Central memory CD8-positive, alpha-beta T cell (primary cell): Measurements from ENCODE around the gene TM9SF1.
A peak's percentile ranks its signal among the peaks of the same experiment; 100 is the strongest.

Source experiments
- ATAC-seq: fragments of 150-1000 bp; cut with Tn5 transposase; replicated peaks from 2 replicates; pipeline ENCODE4 v1.10.0; 2022; ENCODE audit warnings: mild to moderate bottlenecking, moderate FRiP score, moderate number of reproducible peaks; ENCODE audit not compliant: poor library complexity, severe bottlenecking; ENCODE audit errors: extremely low read depth
- DNase-seq, 2 donors: peaks; one replicate each; pipeline ENCODE4 v3.0.0; 2021; ENCODE audit warnings: low spot score in 2 of 2
- H3K27ac Mint-ChIP-seq: one replicate; pipeline ENCODE4 v1.8.0; 2022; ENCODE audit warnings: low read depth, mild to moderate bottlenecking, moderate library complexity, mixed read lengths
- H3K27me3 Mint-ChIP-seq: one replicate; pipeline ENCODE4 v1.8.0; 2022; ENCODE audit warnings: mixed read lengths
- H3K36me3 Mint-ChIP-seq: one replicate; pipeline ENCODE4 v1.8.0; 2022; ENCODE audit warnings: mild to moderate bottlenecking, moderate library complexity, mixed read lengths; ENCODE audit not compliant: insufficient read depth
- H3K4me1 Mint-ChIP-seq: one replicate; pipeline ENCODE4 v1.8.0; 2022; ENCODE audit warnings: mixed read lengths
- H3K4me3 Mint-ChIP-seq: one replicate; pipeline ENCODE4 v1.8.0; 2022; ENCODE audit warnings: mild to moderate bottlenecking, moderate library complexity, mixed read lengths
- H3K9me3 Mint-ChIP-seq: one replicate; pipeline ENCODE4 v1.8.0; 2022; ENCODE audit warnings: mixed read lengths

The TM9SF1 gene, protein sequence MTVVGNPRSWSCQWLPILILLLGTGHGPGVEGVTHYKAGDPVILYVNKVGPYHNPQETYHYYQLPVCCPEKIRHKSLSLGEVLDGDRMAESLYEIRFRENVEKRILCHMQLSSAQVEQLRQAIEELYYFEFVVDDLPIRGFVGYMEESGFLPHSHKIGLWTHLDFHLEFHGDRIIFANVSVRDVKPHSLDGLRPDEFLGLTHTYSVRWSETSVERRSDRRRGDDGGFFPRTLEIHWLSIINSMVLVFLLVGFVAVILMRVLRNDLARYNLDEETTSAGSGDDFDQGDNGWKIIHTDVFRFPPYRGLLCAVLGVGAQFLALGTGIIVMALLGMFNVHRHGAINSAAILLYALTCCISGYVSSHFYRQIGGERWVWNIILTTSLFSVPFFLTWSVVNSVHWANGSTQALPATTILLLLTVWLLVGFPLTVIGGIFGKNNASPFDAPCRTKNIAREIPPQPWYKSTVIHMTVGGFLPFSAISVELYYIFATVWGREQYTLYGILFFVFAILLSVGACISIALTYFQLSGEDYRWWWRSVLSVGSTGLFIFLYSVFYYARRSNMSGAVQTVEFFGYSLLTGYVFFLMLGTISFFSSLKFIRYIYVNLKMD

GRCh38 chr14:24195186-24196070 lies at the start of gene TM9SF1:
Gene TM9SF1, minus strand, starts transcription at chr14:24195441. Its CDS starts 422 bp downstream, at chr14:24195019.
- peaks cover 57% of the 10 kb centered on the region for H3K4me1 Mint-ChIP-seq
- peak; percentile 89 for ATAC-seq

GRCh38 chr14:24243336-24243836 lies 48.1 kb upstream of the TM9SF1 start:
- Mint-ChIP-seq H3K27ac (peak overlapping the region; percentile 98), H3K4me1 (peaks cover 49% of the 10 kb centered on the region), H3K4me3 (peak overlapping the region; percentile 93), H3K36me3 (peaks cover 37% of the 10 kb centered on the region), H3K9me3 (no peaks in the 10 kb centered on the region), H3K27me3 (no peaks in the 10 kb centered on the region)
- ATAC-seq (no peak), DNase-seq (no peak)

More at GRCh38 chr14:24195186-24196070, at the start of gene TM9SF1:
- no peaks in the 10 kb centered on the region for H3K27me3 Mint-ChIP-seq
- H3K9me3 Mint-ChIP-seq, result no peaks in the 10 kb centered on the region
- H3K36me3 Mint-ChIP-seq, result peaks cover 40% of the 10 kb centered on the region
- DNase-seq, result peak; percentile 85 to 93
- peak within 1 kb of the TSS; percentile 98 for H3K27ac Mint-ChIP-seq
- peak within 1 kb of the TSS; percentile 89 for H3K4me3 Mint-ChIP-seq

- Mint-ChIP-seq H3K27me3 (no peaks in the 10 kb centered on the region), H3K27ac (peak overlapping the region; percentile 98), H3K36me3 (peaks cover 50% of the 10 kb centered on the region), H3K9me3 (no peaks in the 10 kb centered on the region), H3K4me3 (peak overlapping the region; percentile 93), H3K4me1 (peaks cover 53% of the 10 kb centered on the region)
- DNase-seq (peak in 1 of 2 donors; percentile 91), ATAC-seq (peak; percentile 78)
Observed at GRCh38 chr14:24241829-24242443, 46.7 kb upstream of the TM9SF1 start.

DNA sequence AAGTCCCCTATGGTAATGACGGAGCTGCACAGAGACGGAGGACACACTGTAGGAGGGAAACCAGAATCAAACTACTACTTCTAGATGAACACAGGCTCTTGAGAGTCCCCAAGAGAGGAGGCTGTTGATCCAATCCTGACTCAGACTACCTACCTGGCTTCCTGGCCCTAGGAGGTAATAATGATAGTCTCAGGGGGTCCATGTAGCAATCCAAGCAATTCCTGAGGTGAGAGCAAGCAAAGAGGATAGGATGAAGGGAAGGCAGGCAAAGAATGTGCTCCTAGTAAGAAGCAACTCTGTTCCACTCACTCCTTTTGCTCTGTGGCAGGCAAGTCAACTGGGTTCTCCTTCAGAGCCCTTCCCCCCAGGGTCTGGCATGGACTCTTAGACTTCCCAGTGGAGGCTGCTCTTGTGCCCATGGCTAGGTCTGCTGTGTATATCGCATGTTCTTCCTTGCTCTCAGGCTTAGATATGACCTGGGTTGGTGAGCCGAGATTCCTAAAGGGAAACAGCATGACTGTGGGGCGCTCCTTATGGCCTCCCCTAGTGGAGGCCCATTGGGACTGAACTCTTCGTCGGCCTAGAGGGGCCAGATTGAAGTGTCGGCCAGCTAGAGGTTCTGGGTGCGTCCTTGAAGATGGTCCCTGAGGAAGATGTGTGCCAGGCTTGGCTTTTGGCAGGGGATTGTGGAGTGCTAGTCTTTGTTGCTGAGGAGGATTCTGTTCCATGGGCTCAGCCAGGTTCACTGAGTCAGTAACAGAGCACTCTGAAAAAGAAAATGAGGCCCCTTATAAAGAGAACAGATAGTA lies 45.1 kb upstream of the TM9SF1 start:
- Mint-ChIP-seq H3K4me1 (peaks cover 61% of the 10 kb centered on the region), H3K27me3 (no peaks in the 10 kb centered on the region), H3K4me3 (peak overlapping the region; percentile 93), H3K27ac (no peak overlapping the region), H3K36me3 (peaks cover 59% of the 10 kb centered on the region), H3K9me3 (no peaks in the 10 kb centered on the region)
- ATAC-seq (no peak), DNase-seq (no peak)

GRCh38 chr14:24238527-24239037 lies 43.3 kb upstream of the TM9SF1 start:
- ATAC-seq, result no peak
- H3K36me3 Mint-ChIP-seq, result peaks cover 61% of the 10 kb centered on the region
- H3K27ac Mint-ChIP-seq, result no peak overlapping the region
- H3K4me1 Mint-ChIP-seq, result peaks cover 70% of the 10 kb centered on the region
- H3K9me3 Mint-ChIP-seq, result no peaks in the 10 kb centered on the region
- H3K27me3 Mint-ChIP-seq, result no peaks in the 10 kb centered on the region
- no peak for DNase-seq
- H3K4me3 Mint-ChIP-seq, result no peak overlapping the region

GRCh38 chr14:24238123-24238522 lies 42.9 kb upstream of the TM9SF1 start:
- Mint-ChIP-seq H3K27ac (peak overlapping the region; percentile 38), H3K9me3 (no peaks in the 10 kb centered on the region), H3K36me3 (peaks cover 61% of the 10 kb centered on the region), H3K4me1 (peaks cover 72% of the 10 kb centered on the region), H3K4me3 (no peak overlapping the region), H3K27me3 (no peaks in the 10 kb centered on the region)
- DNase-seq, result no peak
- ATAC-seq, result no peak

DNA sequence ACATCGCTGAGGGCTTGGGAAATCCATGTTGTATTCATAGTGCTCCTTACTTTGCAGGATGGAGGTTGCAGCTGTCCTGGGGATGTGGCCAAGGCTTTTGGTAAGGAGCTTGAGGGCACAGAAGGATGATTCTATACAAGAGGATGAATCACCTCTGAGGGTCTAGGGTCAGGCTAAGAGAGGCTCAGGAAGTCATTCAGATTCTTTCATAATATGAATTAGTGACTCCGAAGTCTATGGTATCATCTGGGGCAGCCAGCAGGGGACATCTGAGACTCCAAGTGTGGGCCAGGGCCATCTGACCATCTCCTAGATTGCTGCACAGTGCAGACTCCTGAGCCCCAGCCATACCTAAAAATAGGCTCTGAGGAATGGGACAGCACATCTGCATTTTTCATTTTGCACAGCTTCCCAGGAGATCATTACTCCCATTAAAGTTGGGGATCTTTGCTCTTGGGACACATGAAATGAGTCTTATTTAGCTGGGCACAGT lies 42.3 kb upstream of the TM9SF1 start:
- Mint-ChIP-seq H3K9me3 (no peaks in the 10 kb centered on the region), H3K4me1 (peaks cover 78% of the 10 kb centered on the region), H3K27me3 (no peaks in the 10 kb centered on the region), H3K27ac (peak overlapping the region; percentile 38), H3K36me3 (peaks cover 59% of the 10 kb centered on the region), H3K4me3 (no peak overlapping the region)
- no peak for DNase-seq
- no peak for ATAC-seq

DNA sequence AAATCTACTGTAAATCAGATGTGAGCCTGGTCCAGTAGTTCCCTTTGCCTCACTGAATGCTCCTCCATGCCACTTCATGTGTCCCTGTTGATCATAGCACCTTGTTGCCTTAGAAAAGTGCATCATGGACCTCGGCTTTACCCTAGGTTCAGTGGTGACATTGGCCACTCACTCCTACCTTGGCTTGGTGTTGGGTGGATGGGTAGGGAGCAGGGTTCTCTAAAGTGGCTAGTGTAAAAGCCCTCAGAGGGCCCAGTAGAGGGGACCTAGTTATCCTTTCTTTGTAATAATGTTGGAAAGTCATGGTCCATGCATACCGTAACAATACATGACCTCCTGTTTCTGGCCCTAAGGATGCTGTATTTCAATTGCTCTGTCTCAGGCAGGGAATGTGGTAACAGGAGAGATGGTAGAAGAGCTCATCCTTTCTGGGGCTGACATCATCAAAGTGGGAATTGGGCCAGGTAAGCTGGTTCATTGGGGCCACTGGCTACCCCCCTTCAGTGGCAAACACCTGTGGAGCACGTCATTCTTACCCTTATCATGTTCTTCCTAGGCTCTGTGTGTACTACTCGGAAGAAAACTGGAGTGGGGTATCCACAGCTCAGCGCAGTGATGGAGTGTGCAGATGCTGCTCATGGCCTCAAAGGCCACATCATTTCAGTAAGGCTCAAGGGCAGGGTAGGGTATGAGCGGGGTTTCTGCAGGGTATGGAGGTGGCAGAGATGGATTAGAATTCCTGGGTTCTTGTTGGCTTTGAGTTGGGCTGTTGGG lies 41.6 kb upstream of the TM9SF1 start:
- Mint-ChIP-seq H3K9me3 (no peaks in the 10 kb centered on the region), H3K4me1 (peaks cover 78% of the 10 kb centered on the region), H3K36me3 (peaks cover 55% of the 10 kb centered on the region), H3K4me3 (no peak overlapping the region), H3K27me3 (no peaks in the 10 kb centered on the region), H3K27ac (no peak overlapping the region)
- DNase-seq (no peak), ATAC-seq (no peak)

GRCh38 chr14:24235804-24236688 lies 40.8 kb upstream of the TM9SF1 start:
- H3K27ac Mint-ChIP-seq, result peak overlapping the region; percentile 37
- peaks cover 52% of the 10 kb centered on the region for H3K36me3 Mint-ChIP-seq
- DNase-seq (no peak), ATAC-seq (no peak)
- H3K4me3 Mint-ChIP-seq, result no peak overlapping the region
- H3K27me3 Mint-ChIP-seq, result no peaks in the 10 kb centered on the region
- H3K4me1 Mint-ChIP-seq, result peaks cover 83% of the 10 kb centered on the region
- no peaks in the 10 kb centered on the region for H3K9me3 Mint-ChIP-seq
